Measurements from ENCODE around the gene COMMD10.

Gene COMMD10

DNA sequence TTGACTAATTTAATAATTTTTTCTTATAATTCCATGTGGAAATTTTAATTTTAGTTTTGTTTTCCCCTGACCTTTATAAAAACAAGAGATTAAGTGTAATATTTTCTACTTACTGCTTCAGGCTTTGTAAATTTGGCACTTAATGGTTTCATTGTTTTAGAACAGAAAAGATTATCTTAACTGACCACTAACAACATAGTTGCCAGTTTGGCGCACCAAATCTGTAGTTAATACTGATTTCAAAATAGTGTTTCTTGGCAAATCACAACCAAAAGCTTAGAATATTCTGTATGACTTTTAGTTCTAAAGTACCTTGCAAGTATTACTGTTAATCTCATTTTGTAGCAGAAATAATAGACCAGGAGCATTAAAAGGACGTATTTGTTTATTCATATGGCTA is 124.3 kb downstream of the COMMD10 start:
- Histone ChIP-seq H3K36me3 (ENCODE audit: control insufficient read depth in 2 of 2, insufficient read depth in 2 of 2, low read length in 2 of 2) (no peaks in the 10 kb centered on the region), H3K27ac (ENCODE audit: low read length) (no peak overlapping the region), H3K4me1 (ENCODE audit: control insufficient read depth, insufficient read depth, low read length) (no peaks in the 10 kb centered on the region), H3K9me3 (ENCODE audit: control insufficient read depth in 2 of 2, low read length in 2 of 2) (no peaks in the 10 kb centered on the region), H3K9ac (ENCODE audit: low read length in 2 of 2) (no peak overlapping the region), H3K27me3 (ENCODE audit: control insufficient read depth in 1 of 2, insufficient read depth in 2 of 2, low read length in 2 of 2) (no peaks in the 10 kb centered on the region), H3K4me3 (ENCODE audit: low read length in 2 of 2) (no peak overlapping the region)

DNA sequence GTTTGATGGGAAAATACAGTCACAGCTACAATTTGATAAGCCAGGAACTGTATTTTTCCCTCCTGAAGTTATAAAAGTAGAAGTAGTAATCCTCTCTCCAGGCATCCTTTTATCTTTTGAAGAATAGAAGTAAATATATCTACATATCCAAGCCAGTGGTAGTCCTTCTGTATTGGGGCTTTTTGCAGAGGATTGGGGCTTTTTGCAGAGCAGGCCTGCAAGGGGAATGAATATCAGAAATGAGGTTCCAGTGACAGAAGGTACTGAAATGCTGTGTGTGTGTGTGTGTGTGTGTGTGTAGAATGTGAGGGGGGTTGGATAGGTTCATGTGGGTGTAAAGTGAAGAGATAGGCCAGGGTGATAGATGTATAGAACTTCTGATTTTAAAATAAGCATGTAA is 127.4 kb downstream of the COMMD10 start:
- no peak overlapping the region for H3K9ac ChIP-seq (ENCODE audit: low read length in 2 of 2)
- no peak overlapping the region for H3K27ac ChIP-seq (ENCODE audit: low read length)
- no peaks in the 10 kb centered on the region for H3K27me3 ChIP-seq (ENCODE audit: control insufficient read depth in 1 of 2, insufficient read depth in 2 of 2, low read length in 2 of 2)
- H3K36me3 ChIP-seq (ENCODE audit: control insufficient read depth in 2 of 2, insufficient read depth in 2 of 2, low read length in 2 of 2), result no peaks in the 10 kb centered on the region
- H3K4me1 ChIP-seq (ENCODE audit: control insufficient read depth, insufficient read depth, low read length), result no peaks in the 10 kb centered on the region
- H3K9me3 ChIP-seq (ENCODE audit: control insufficient read depth in 2 of 2, low read length in 2 of 2), result no peaks in the 10 kb centered on the region
- H3K4me3 ChIP-seq (ENCODE audit: low read length in 2 of 2), result no peak overlapping the region

DNA sequence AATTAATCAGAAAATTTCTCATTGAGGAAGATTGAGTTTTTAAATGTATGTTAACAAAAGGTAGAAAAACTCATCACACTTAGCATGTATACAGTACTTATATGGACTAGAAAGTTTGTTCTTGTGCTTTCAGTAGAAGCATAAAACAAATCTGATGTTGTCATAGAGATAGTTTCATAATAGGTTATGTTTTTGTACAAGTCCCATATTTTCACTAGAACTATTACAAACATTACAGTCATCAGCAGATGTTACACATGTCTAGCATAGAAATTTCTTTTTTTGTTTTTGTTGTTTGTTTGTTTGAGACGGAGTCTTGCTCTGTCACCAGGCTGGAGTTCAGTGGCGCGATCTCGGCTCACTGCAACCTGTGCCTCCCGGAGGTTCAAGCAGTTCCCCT is 131.4 kb downstream of the COMMD10 start:
- Histone ChIP-seq H3K4me3 (ENCODE audit: low read length in 2 of 2) (no peak overlapping the region), H3K27ac (ENCODE audit: low read length) (no peak overlapping the region), H3K36me3 (ENCODE audit: control insufficient read depth in 2 of 2, insufficient read depth in 2 of 2, low read length in 2 of 2) (no peaks in the 10 kb centered on the region), H3K9ac (ENCODE audit: low read length in 2 of 2) (no peak overlapping the region), H3K9me3 (ENCODE audit: control insufficient read depth in 2 of 2, low read length in 2 of 2) (no peaks in the 10 kb centered on the region), H3K4me1 (ENCODE audit: control insufficient read depth, insufficient read depth, low read length) (no peaks in the 10 kb centered on the region), H3K27me3 (ENCODE audit: control insufficient read depth in 1 of 2, insufficient read depth in 2 of 2, low read length in 2 of 2) (no peaks in the 10 kb centered on the region)

DNA sequence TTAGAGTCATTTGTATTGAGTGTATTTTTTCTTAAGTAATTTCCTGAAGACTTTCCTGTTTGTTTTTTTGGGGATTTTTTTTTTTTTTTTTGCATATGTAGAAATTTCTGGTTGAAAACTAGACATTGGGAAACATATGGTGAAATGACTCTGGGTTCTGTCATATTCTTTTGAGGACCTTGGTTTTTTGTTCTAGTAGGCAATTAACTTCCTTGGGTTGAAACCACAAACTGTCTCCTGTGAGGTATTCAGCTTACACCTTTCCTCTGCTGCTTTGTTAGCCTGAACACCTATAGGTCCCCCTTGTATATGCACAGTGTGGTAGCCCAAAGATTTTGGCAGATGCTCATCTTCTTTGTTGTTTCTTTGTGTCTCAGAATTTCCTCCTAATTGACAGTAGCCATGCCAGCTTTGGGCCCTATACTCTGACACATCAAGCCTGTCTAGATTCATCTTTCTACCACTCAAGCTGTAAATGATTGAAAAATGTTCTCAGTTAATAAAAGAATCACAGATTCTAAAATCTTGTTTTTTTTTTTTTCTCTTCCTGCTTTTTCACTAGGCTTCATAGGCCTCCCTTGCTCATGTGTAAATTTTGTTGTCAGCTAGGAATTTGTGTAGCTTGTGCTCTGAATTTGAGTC is 140.6 kb downstream of the COMMD10 start:
- H3K4me1 ChIP-seq (ENCODE audit: control insufficient read depth, insufficient read depth, low read length), result no peaks in the 10 kb centered on the region
- peaks cover 0 to 3% of the 10 kb centered on the region in 2 donors for H3K9me3 ChIP-seq (ENCODE audit: control insufficient read depth in 2 of 2, low read length in 2 of 2)
- no peaks in the 10 kb centered on the region for H3K36me3 ChIP-seq (ENCODE audit: control insufficient read depth in 2 of 2, insufficient read depth in 2 of 2, low read length in 2 of 2)
- no peak overlapping the region for H3K27ac ChIP-seq (ENCODE audit: low read length)
- no peaks in the 10 kb centered on the region for H3K27me3 ChIP-seq (ENCODE audit: control insufficient read depth in 1 of 2, insufficient read depth in 2 of 2, low read length in 2 of 2)
- H3K4me3 ChIP-seq (ENCODE audit: low read length in 2 of 2), result no peak overlapping the region
- no peak overlapping the region for H3K9ac ChIP-seq (ENCODE audit: low read length in 2 of 2)

DNA sequence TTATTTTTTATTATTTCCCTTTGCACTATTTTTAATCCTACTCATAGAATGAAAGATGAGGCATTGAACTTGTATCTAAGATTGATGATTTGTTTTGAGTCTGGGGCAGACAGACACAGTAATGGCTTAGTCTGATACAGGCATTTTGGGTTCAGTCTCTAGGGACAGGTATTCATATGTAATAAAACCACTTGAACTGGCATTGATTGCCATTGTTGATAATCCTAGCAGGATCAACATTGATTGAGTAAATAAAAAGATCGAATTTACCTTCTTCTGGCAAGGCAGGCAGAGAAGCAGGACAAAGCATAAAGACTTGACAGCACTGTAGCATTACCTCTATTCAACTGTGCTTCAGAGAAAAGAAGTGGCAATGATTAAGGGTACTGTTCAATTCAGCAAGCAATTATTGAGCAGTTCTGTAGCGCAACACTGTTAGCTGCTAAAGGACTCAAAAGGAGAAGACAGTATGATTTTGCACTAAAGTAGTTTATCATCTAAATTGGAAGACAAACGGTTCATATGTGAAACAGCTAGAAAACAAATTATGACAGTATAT is 144.4 kb downstream of the COMMD10 start:
- Histone ChIP-seq H3K4me1 (ENCODE audit: control insufficient read depth, insufficient read depth, low read length) (no peaks in the 10 kb centered on the region), H3K27ac (ENCODE audit: low read length) (no peak overlapping the region), H3K9ac (ENCODE audit: low read length in 2 of 2) (no peak overlapping the region), H3K4me3 (ENCODE audit: low read length in 2 of 2) (no peak overlapping the region), H3K27me3 (ENCODE audit: control insufficient read depth in 1 of 2, insufficient read depth in 2 of 2, low read length in 2 of 2) (no peaks in the 10 kb centered on the region), H3K36me3 (ENCODE audit: control insufficient read depth in 2 of 2, insufficient read depth in 2 of 2, low read length in 2 of 2) (no peaks in the 10 kb centered on the region), H3K9me3 (ENCODE audit: control insufficient read depth in 2 of 2, low read length in 2 of 2) (peaks cover 0 to 3% of the 10 kb centered on the region in 2 donors)

DNA sequence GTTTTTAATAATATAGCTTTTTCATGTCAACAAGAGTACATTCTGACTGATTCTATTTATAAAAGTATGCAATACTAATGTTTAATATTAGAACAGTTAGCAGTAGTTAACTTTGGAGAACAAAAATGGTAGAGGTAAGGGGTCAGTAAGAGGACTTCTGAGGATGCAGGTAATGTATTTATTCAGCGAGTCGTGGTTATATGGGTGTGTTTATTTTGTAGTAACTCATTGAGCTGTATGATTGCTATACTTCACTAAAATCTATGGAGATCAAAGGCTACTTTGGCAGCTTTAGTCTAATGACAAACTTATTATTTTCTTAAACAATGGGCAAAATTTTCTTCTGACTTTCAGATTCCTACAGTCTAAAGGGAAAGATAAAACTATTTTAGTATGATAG is 146.5 kb downstream of the COMMD10 start:
- no peaks in the 10 kb centered on the region for H3K27me3 ChIP-seq (ENCODE audit: control insufficient read depth in 1 of 2, insufficient read depth in 2 of 2, low read length in 2 of 2)
- no peaks in the 10 kb centered on the region for H3K4me1 ChIP-seq (ENCODE audit: control insufficient read depth, insufficient read depth, low read length)
- no peaks in the 10 kb centered on the region for H3K36me3 ChIP-seq (ENCODE audit: control insufficient read depth in 2 of 2, insufficient read depth in 2 of 2, low read length in 2 of 2)
- H3K9ac ChIP-seq (ENCODE audit: low read length in 2 of 2), result no peak overlapping the region
- no peak overlapping the region for H3K4me3 ChIP-seq (ENCODE audit: low read length in 2 of 2)
- no peak overlapping the region for H3K27ac ChIP-seq (ENCODE audit: low read length)
- H3K9me3 ChIP-seq (ENCODE audit: control insufficient read depth in 2 of 2, low read length in 2 of 2), result no peaks in the 10 kb centered on the region

DNA sequence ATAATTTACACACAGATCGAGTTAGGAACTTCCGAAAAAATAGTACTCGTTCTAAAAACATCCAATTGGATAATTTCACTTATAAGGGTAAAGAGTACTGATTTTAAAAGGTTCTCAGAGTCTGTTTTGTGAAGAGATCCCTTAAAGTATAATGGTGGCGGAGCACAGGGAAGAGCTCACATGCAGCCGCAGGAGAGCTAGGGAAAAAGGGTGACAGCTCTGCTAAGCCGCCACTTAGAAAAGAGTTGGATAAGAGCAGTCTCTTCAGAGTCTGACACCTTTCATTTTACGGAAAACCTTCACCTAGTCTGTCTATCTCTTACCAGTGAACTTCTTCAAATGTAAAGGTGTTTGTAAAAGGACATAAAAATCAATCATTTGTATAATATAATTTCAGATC is 149.9 kb downstream of the COMMD10 start:
- Histone ChIP-seq H3K9ac (ENCODE audit: low read length in 2 of 2) (no peak overlapping the region), H3K4me1 (ENCODE audit: control insufficient read depth, insufficient read depth, low read length) (no peaks in the 10 kb centered on the region), H3K36me3 (ENCODE audit: control insufficient read depth in 2 of 2, insufficient read depth in 2 of 2, low read length in 2 of 2) (no peaks in the 10 kb centered on the region), H3K9me3 (ENCODE audit: control insufficient read depth in 2 of 2, low read length in 2 of 2) (no peaks in the 10 kb centered on the region), H3K27ac (ENCODE audit: low read length) (no peak overlapping the region), H3K4me3 (ENCODE audit: low read length in 2 of 2) (no peak overlapping the region), H3K27me3 (ENCODE audit: control insufficient read depth in 1 of 2, insufficient read depth in 2 of 2, low read length in 2 of 2) (no peaks in the 10 kb centered on the region)

DNA sequence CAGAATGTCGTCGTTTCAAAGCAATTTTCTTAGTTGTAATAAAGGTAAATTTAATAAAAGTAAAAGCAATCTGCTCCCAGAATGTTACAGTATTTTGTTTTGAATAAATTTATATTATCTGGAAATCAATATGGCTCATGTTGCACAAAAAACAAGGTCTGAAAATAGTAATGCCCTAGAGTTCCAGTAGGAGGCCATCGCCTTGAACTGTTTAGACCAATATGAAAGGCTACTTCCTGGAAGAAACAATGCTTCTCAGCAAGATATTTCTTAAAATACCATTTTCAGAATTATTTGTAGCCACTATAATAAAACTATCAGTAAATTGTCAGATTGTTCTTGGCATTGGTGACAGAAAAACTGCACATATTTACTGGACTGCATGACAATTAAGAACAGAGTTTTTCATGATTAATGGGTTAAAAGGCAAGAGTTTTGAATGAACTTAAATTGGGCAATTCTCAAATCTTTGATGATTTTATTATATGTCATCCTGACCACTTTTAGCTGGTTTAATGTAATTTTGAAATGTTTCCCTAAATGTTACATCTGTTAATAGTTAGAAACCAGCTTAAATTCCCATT is 153.2 kb downstream of the COMMD10 start:
- Histone ChIP-seq H3K4me1 (ENCODE audit: control insufficient read depth, insufficient read depth, low read length) (no peaks in the 10 kb centered on the region), H3K4me3 (ENCODE audit: low read length in 2 of 2) (no peak overlapping the region), H3K9ac (ENCODE audit: low read length in 2 of 2) (no peak overlapping the region), H3K27ac (ENCODE audit: low read length) (no peak overlapping the region), H3K9me3 (ENCODE audit: control insufficient read depth in 2 of 2, low read length in 2 of 2) (no peaks in the 10 kb centered on the region), H3K36me3 (ENCODE audit: control insufficient read depth in 2 of 2, insufficient read depth in 2 of 2, low read length in 2 of 2) (no peaks in the 10 kb centered on the region), H3K27me3 (ENCODE audit: control insufficient read depth in 1 of 2, insufficient read depth in 2 of 2, low read length in 2 of 2) (no peaks in the 10 kb centered on the region)

DNA sequence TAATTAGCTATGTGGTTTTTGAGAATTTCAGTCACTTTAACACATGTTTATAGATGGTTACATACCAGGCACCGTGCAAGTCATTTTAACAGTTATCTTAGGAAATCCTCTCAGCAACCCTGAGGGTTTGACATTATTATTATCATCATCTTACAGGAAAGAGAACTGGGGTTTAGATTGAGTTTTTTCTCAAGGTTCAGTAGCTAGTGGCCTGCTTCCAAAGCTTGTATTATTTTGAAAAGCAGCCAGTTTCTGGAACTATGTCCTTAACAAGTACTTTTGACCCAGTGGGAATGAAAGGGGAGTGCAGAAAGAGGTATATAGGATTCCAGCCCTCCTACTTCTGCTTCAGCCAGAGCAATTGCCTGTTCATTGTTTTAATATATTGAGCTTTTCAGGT is 157.5 kb downstream of the COMMD10 start:
- Histone ChIP-seq H3K9ac (ENCODE audit: low read length in 2 of 2) (no peak overlapping the region), H3K9me3 (ENCODE audit: control insufficient read depth in 2 of 2, low read length in 2 of 2) (no peaks in the 10 kb centered on the region), H3K27ac (ENCODE audit: low read length) (no peak overlapping the region), H3K27me3 (ENCODE audit: control insufficient read depth in 1 of 2, insufficient read depth in 2 of 2, low read length in 2 of 2) (no peaks in the 10 kb centered on the region), H3K4me1 (ENCODE audit: control insufficient read depth, insufficient read depth, low read length) (no peaks in the 10 kb centered on the region), H3K36me3 (ENCODE audit: control insufficient read depth in 2 of 2, insufficient read depth in 2 of 2, low read length in 2 of 2) (no peaks in the 10 kb centered on the region), H3K4me3 (ENCODE audit: low read length in 2 of 2) (no peak overlapping the region)

DNA sequence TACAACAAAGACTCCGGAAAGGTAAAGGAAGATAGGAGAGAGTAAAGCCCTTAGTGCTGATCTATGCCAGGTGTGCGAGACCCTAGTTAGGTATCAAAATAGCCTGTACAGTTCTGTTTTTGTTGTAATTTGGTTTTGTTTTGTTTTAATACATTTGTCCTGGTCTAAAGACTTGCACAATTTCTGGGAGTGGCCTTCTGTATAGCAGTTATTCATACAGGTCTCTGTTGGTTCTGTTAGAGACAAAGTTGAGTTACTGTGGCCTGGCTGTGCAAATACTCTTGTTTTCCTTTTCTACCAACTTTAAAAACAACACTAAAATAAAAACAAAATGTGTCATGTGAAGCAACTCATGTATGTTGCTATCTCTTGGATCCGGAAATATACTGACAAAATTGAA is 163.6 kb downstream of the COMMD10 start:
- no peaks in the 10 kb centered on the region for H3K36me3 ChIP-seq (ENCODE audit: control insufficient read depth in 2 of 2, insufficient read depth in 2 of 2, low read length in 2 of 2)
- H3K9ac ChIP-seq (ENCODE audit: low read length in 2 of 2), result no peak overlapping the region
- H3K27me3 ChIP-seq (ENCODE audit: control insufficient read depth in 1 of 2, insufficient read depth in 2 of 2, low read length in 2 of 2), result no peaks in the 10 kb centered on the region
- no peak overlapping the region for H3K27ac ChIP-seq (ENCODE audit: low read length)
- H3K4me3 ChIP-seq (ENCODE audit: low read length in 2 of 2), result no peak overlapping the region
- no peaks in the 10 kb centered on the region for H3K4me1 ChIP-seq (ENCODE audit: control insufficient read depth, insufficient read depth, low read length)
- no peaks in the 10 kb centered on the region for H3K9me3 ChIP-seq (ENCODE audit: control insufficient read depth in 2 of 2, low read length in 2 of 2)

DNA sequence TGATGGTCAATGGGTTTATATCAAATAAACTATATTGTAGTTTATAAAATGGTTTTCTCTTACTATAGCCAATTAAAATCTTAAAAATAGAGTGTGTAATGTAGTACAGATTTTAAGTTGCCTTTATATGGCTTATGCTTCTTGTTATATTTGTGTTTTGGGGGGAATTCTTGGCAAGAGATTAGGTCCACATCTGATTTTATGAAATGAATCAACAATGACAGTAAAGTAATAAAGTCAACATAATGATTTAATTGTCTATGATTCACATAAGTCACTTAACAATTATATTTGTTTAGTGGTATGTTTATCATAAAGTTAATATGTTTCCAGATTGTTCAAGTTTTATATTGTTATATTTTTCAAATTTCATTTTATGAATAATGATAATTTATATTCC is 164.8 kb downstream of the COMMD10 start:
- no peak overlapping the region for H3K9ac ChIP-seq (ENCODE audit: low read length in 2 of 2)
- no peaks in the 10 kb centered on the region for H3K36me3 ChIP-seq (ENCODE audit: control insufficient read depth in 2 of 2, insufficient read depth in 2 of 2, low read length in 2 of 2)
- H3K27me3 ChIP-seq (ENCODE audit: control insufficient read depth in 1 of 2, insufficient read depth in 2 of 2, low read length in 2 of 2), result no peaks in the 10 kb centered on the region
- no peaks in the 10 kb centered on the region for H3K9me3 ChIP-seq (ENCODE audit: control insufficient read depth in 2 of 2, low read length in 2 of 2)
- no peaks in the 10 kb centered on the region for H3K4me1 ChIP-seq (ENCODE audit: control insufficient read depth, insufficient read depth, low read length)
- H3K4me3 ChIP-seq (ENCODE audit: low read length in 2 of 2), result no peak overlapping the region
- H3K27ac ChIP-seq (ENCODE audit: low read length), result no peak overlapping the region

Data from stomach smooth muscle (tissue), 2 donors.